Mammary epithelial cell (primary cell): ENCODE results near the gene ALOXE3.

Experiments
- EZH2 ChIP-seq: IDR thresholded peaks from 2 replicates; pipeline ENCODE4 v1.6.1; 2012; ENCODE audit warnings: low read length, inconsistent platforms, borderline replicate concordance
- TF ChIP-seq, protein P1 (sequence below), 2 donors: IDR thresholded peaks in 1 of 2; conservative IDR thresholded peaks in 1 of 2; 2 replicates each; pipeline ENCODE4 v1.5.1; 2011 to 2012; ENCODE audit warnings: inconsistent platforms in 2 of 2, low read length in 2 of 2, mild to moderate bottlenecking in 2 of 2, control low read depth in 1 of 2, low read depth in 1 of 2; ENCODE audit not compliant: insufficient read depth in 1 of 2; ENCODE audit errors: extremely low read depth in 1 of 2

DNA sequence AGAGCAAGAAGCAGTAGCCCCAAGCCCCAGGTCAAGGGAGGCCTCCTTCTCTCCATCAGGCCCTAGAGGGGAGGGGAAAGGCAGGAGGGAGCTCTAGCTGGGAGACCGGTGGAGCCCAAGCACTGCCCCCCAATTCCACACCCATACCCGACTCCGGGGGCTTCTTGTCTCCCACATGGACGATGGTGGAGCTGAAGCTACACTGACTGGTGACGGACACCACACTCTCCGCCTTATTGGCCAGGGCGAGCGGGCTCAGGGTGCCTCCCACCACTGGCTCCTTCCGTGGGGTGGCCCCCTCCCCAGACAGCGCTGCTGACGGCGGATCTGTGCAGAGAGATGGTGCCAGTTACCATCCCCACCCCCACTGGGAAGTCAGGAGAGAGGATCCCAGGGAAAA, 27.5 kb upstream of the ALOXE3 start:
- TF ChIP-seq, protein P1, sequence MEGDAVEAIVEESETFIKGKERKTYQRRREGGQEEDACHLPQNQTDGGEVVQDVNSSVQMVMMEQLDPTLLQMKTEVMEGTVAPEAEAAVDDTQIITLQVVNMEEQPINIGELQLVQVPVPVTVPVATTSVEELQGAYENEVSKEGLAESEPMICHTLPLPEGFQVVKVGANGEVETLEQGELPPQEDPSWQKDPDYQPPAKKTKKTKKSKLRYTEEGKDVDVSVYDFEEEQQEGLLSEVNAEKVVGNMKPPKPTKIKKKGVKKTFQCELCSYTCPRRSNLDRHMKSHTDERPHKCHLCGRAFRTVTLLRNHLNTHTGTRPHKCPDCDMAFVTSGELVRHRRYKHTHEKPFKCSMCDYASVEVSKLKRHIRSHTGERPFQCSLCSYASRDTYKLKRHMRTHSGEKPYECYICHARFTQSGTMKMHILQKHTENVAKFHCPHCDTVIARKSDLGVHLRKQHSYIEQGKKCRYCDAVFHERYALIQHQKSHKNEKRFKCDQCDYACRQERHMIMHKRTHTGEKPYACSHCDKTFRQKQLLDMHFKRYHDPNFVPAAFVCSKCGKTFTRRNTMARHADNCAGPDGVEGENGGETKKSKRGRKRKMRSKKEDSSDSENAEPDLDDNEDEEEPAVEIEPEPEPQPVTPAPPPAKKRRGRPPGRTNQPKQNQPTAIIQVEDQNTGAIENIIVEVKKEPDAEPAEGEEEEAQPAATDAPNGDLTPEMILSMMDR (conservative IDR thresholded peaks at IDR 0.05 in 1 of 2, IDR thresholded peaks at IDR 0.05 in 1 of 2; ENCODE audit: extremely low read depth in 1 of 2, insufficient read depth in 1 of 2, low read depth in 1 of 2, low read length in 2 of 2), result no peak
- no peak for TF ChIP-seq EZH2
